HCT116 (cell line): ENCODE results near the gene MYLK.

Experiments
- EZH2 ChIP-seq: fragments of 200-600 bp; sonication (generic); IDR thresholded peaks from 2 replicates; pipeline ENCODE4 v1.6.1; 2017; ENCODE audit warnings: antibody characterized with exemption, mixed run types
- EZH2phosphoT487 ChIP-seq: fragments of 200-600 bp; IDR thresholded peaks from 2 replicates; pipeline ENCODE4 v1.6.1; 2018; ENCODE audit warnings: antibody characterized with exemption, borderline replicate concordance
- POLR2A ChIP-seq: IDR thresholded peaks from 2 replicates; pipeline ENCODE4 v1.7.0; 2011; ENCODE audit warnings: borderline replicate concordance; ENCODE audit not compliant: insufficient read depth, insufficient read length; ENCODE audit errors: extremely low read depth
- YY1 ChIP-seq: IDR thresholded peaks from 2 replicates; pipeline ENCODE4 v1.6.1; 2011; ENCODE audit warnings: low read length, low read depth, moderate library complexity, mild to moderate bottlenecking; ENCODE audit not compliant: insufficient replicate concordance; ENCODE audit errors: extremely low read depth
- ZNF274 ChIP-seq: fragments of 200-500 bp; sonication (Bioruptor generic); IDR thresholded peaks from 2 replicates; pipeline ENCODE4 v1.6.1; 2014; ENCODE audit warnings: mild to moderate bottlenecking, low read depth, low read length, inconsistent platforms
- TF ChIP-seq, protein P1 (sequence below), 3 experiments: fragments of 200-600 bp in 1 of 3; sonication (generic) in 1 of 3; IDR thresholded peaks in 2 of 3; conservative IDR thresholded peaks in 1 of 3; 2 replicates each; pipeline ENCODE4 v1.5.1; 2012 to 2017; ENCODE audit warnings: low read depth in 2 of 3, low read length in 2 of 3, antibody characterized with exemption in 1 of 3, borderline replicate concordance in 1 of 3, control low read depth in 1 of 3, mild to moderate bottlenecking in 1 of 3, mixed read lengths in 1 of 3, mixed run types in 1 of 3, moderate library complexity in 1 of 3; ENCODE audit not compliant: insufficient read depth in 1 of 3

DNA sequence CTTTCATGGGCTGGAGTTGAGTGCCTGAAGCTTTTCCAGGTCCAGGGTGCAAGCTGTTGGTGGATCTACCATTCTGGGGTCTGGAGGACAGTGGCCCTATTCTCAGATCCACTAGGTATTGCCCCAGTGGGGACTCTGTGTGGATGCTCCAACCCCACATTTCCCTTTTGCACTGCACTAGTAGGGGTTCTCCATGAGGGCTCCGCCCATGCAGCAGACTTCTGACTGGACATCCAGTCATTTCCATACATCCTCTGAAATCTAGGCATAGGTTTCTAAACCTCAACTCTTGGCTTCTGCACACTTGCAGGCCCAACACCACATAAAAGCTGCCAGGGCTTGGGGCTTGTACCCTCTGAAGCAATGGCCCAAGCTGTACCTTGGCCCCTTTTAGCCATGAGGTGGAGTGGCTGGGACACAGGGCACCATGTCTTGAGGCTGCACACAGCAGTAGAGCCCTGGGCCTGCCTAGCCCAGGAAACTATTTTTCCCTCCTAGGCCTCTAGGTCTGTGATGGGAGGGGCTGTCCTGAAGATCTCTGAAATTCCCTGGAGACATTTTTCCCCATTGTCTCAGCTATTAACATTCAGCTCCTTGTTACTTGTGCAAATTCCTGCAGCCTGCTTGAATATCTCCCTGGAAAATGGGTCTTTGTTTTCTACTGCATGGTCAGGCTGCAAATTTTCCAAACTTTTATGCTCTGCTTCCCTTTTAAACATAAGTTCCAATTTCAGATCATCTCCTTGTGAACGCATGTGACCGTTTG lies 293.3 kb downstream of the MYLK start:
- TF ChIP-seq EZH2phosphoT487 (no peak), EZH2 (no peak), POLR2A (no peak), YY1 (no peak), ZNF274 (no peak)
- TF ChIP-seq, protein P1, sequence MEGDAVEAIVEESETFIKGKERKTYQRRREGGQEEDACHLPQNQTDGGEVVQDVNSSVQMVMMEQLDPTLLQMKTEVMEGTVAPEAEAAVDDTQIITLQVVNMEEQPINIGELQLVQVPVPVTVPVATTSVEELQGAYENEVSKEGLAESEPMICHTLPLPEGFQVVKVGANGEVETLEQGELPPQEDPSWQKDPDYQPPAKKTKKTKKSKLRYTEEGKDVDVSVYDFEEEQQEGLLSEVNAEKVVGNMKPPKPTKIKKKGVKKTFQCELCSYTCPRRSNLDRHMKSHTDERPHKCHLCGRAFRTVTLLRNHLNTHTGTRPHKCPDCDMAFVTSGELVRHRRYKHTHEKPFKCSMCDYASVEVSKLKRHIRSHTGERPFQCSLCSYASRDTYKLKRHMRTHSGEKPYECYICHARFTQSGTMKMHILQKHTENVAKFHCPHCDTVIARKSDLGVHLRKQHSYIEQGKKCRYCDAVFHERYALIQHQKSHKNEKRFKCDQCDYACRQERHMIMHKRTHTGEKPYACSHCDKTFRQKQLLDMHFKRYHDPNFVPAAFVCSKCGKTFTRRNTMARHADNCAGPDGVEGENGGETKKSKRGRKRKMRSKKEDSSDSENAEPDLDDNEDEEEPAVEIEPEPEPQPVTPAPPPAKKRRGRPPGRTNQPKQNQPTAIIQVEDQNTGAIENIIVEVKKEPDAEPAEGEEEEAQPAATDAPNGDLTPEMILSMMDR (IDR thresholded peaks at IDR 0.05 in 2 of 3, conservative IDR thresholded peaks at IDR 0.05 in 1 of 3; ENCODE audit: borderline replicate concordance in 1 of 3, insufficient read depth in 1 of 3, low read depth in 2 of 3, low read length in 2 of 3) = no peak
